HG03575 (cell line): ENCODE measurements around the gene NRF1.
"Not testable (repeated sequence)": the region's sequence is repeated elsewhere in the genome, so short reads cannot be mapped to it uniquely, and the experiment has no call there.

ENCODE experiments used
- ATAC-seq: cut with Tn5 transposase; IDR thresholded peaks from one replicate; pipeline ENCODE4 v1.9.1; 2021; ENCODE audit not compliant: unreplicated experiment, insufficient number of reproducible peaks, low FRiP score; ENCODE audit errors: extremely low read depth

The NRF1 gene

GRCh38 chr7:129611246-129612111, at the start of gene NRF1:
NRF1 (plus strand) TSS chr7:129611720; CDS start chr7:129657352, 45,632 bp downstream.
- no peak for ATAC-seq

GRCh38 chr7:129566323-129566722, 45.2 kb upstream of the NRF1 start:
- ATAC-seq = not testable (repeated sequence)

GRCh38 chr7:129567377-129567776, 44.1 kb upstream of the NRF1 start:
- ATAC-seq = no peak

- no peak for ATAC-seq
Measured at GRCh38 chr7:129568240-129568639, 43.3 kb upstream of the NRF1 start.

- ATAC-seq = no peak
Measured at GRCh38 chr7:129569326-129569725, 42.2 kb upstream of the NRF1 start.

- no peak for ATAC-seq
Measured at GRCh38 chr7:129569811-129570215, 41.7 kb upstream of the NRF1 start.

- no peak for ATAC-seq
Measured at GRCh38 chr7:129571201-129571600, 40.3 kb upstream of the NRF1 start.

- ATAC-seq = no peak
Measured at GRCh38 chr7:129572205-129572604, 39.3 kb upstream of the NRF1 start.

GRCh38 chr7:129574487-129574886, 37.0 kb upstream of the NRF1 start:
- ATAC-seq = no peak

- no peak for ATAC-seq
Measured at GRCh38 chr7:129575699-129576098, 35.8 kb upstream of the NRF1 start.

- no peak for ATAC-seq
Measured at GRCh38 chr7:129576138-129576537, 35.4 kb upstream of the NRF1 start.

GRCh38 chr7:129578829-129579228, 32.7 kb upstream of the NRF1 start:
- ATAC-seq = no peak

- not testable (repeated sequence) for ATAC-seq
Measured at GRCh38 chr7:129586179-129586578, 25.3 kb upstream of the NRF1 start.

- ATAC-seq = no peak
Measured at GRCh38 chr7:129588268-129588667, 23.3 kb upstream of the NRF1 start.

- ATAC-seq = no peak
Measured at GRCh38 chr7:129591868-129592267, 19.7 kb upstream of the NRF1 start.

- not testable (repeated sequence) for ATAC-seq
Measured at GRCh38 chr7:129596386-129596785, 15.1 kb upstream of the NRF1 start.

- no peak for ATAC-seq
Measured at GRCh38 chr7:129597672-129598071, 13.8 kb upstream of the NRF1 start.

- no peak for ATAC-seq
Measured at GRCh38 chr7:129599174-129599573, 12.3 kb upstream of the NRF1 start.

GRCh38 chr7:129603594-129603993, 7.9 kb upstream of the NRF1 start:
- ATAC-seq = not testable (repeated sequence)

- not testable (repeated sequence) for ATAC-seq
Measured at GRCh38 chr7:129604021-129604420, 7.5 kb upstream of the NRF1 start.
